ENCODE measurements around the gene CCDC73.
A peak's percentile ranks its signal among the peaks of the same experiment; 100 is the strongest.

The CCDC73 gene

GRCh38 chr11:32583459-32584271 lies 210.8 kb downstream of the CCDC73 start, which contains the start of gene EIF3M:
Gene EIF3M, plus strand, starts transcription at chr11:32583831. Its CDS starts 57 bp downstream, at chr11:32583888.
- peak; percentile 96 for DNase-seq

- no peak for DNase-seq
Measured at GRCh38 chr11:32581556-32581955, 212.9 kb downstream of the CCDC73 start.

- DNase-seq, result no peak
Measured at GRCh38 chr11:32580967-32581366, 213.5 kb downstream of the CCDC73 start.

GRCh38 chr11:32576456-32576855 lies 218.0 kb downstream of the CCDC73 start:
- DNase-seq, result no peak

GRCh38 chr11:32575070-32575469 lies 219.4 kb downstream of the CCDC73 start:
- no peak for DNase-seq

- DNase-seq, result no peak
Measured at GRCh38 chr11:32574421-32574820, 220.0 kb downstream of the CCDC73 start.

- no peak for DNase-seq
Measured at GRCh38 chr11:32573228-32573627, 221.2 kb downstream of the CCDC73 start.

- DNase-seq, result no peak
Measured at GRCh38 chr11:32571039-32571438, 223.4 kb downstream of the CCDC73 start.

- no peak for DNase-seq
Measured at GRCh38 chr11:32569313-32569881, 225.1 kb downstream of the CCDC73 start.

GRCh38 chr11:32567154-32567553 lies 227.3 kb downstream of the CCDC73 start:
- no peak for DNase-seq

GRCh38 chr11:32566517-32566916 lies 227.9 kb downstream of the CCDC73 start:
- no peak for DNase-seq

GRCh38 chr11:32563600-32563959 lies 230.9 kb downstream of the CCDC73 start:
- DNase-seq, result no peak

GRCh38 chr11:32562839-32563599 lies 231.4 kb downstream of the CCDC73 start:
- DNase-seq, result no peak

- no peak for DNase-seq
Measured at GRCh38 chr11:32561835-32562234, 232.6 kb downstream of the CCDC73 start.

- DNase-seq, result no peak
Measured at GRCh38 chr11:32555895-32556294, 238.6 kb downstream of the CCDC73 start.

- no peak for DNase-seq
Measured at GRCh38 chr11:32555091-32555490, 239.4 kb downstream of the CCDC73 start.

Data from CD4-positive, alpha-beta T cell treated with Interleukin-15 for 1 hour (primary cell).